K562 (cell line): ENCODE data around the gene TMPO. TPM values are rescaled to one million over a fixed set of nuclear protein-coding genes. Genes with fewer than 3 reads are reported as not detected.

Source experiments
- BRF2 ChIP-seq: IDR thresholded peaks from 3 replicates; pipeline ENCODE4 v1.6.1; 2011; ENCODE audit warnings: borderline replicate concordance, mild to moderate bottlenecking; ENCODE audit not compliant: insufficient read length, insufficient read depth
- FOXM1 ChIP-seq, 2 experiments: fragments of 450-650 bp in 1 of 2; sonication (generic) in 1 of 2; formaldehyde crosslinking in 1 of 2; IDR thresholded peaks; 2 replicates each; pipeline versions ENCODE4 v1.6.1 to v1.9.0; 2017 to 2022; ENCODE audit warnings: low read depth in 2 of 2, mild to moderate bottlenecking in 2 of 2, missing genetic modification reagents in 1 of 2, moderate library complexity in 1 of 2
- FOXO4 ChIP-seq: fragments of 450-650 bp; formaldehyde crosslinking; IDR thresholded peaks from 2 replicates; pipeline ENCODE4 v1.4.0; 2020; ENCODE audit warnings: mild to moderate bottlenecking, moderate library complexity
- GTF3C2 ChIP-seq: IDR thresholded peaks from 3 replicates; pipeline ENCODE4 v1.6.1; 2011; ENCODE audit warnings: borderline replicate concordance, mild to moderate bottlenecking, moderate library complexity; ENCODE audit not compliant: insufficient read length; ENCODE audit errors: extremely low read depth
- HOXB6 ChIP-seq: fragments of 250-450 bp; sonication (Bioruptor Pico); IDR thresholded peaks from 2 replicates; pipeline ENCODE4 v1.5.1; 2022; ENCODE audit warnings: mild to moderate bottlenecking, borderline replicate concordance
- KAT8 ChIP-seq: fragments of 450-650 bp; IDR thresholded peaks from 2 replicates; pipeline ENCODE4 v1.6.1; 2016; ENCODE audit warnings: low read depth, mild to moderate bottlenecking
- LARP7 ChIP-seq: fragments of 450-650 bp; IDR thresholded peaks from 2 replicates; pipeline ENCODE4 v1.6.1; 2016
- MAFF ChIP-seq: IDR thresholded peaks from 2 replicates; pipeline ENCODE4 v1.6.1; 2012; ENCODE audit warnings: low read length, improper control_type of control experiment
- PREB ChIP-seq: sonication (generic); formaldehyde crosslinking; IDR thresholded peaks from 2 replicates; pipeline ENCODE4 v1.8.1; 2023; ENCODE audit warnings: mild to moderate bottlenecking, missing genetic modification reagents
- THAP7 ChIP-seq: fragments of 250-450 bp; sonication (Bioruptor Pico); IDR thresholded peaks from 2 replicates; pipeline ENCODE4 v1.5.0; 2021
- ZBTB1 ChIP-seq: sonication (generic); formaldehyde crosslinking; IDR thresholded peaks from 2 replicates; pipeline ENCODE4 v1.8.1; 2023; ENCODE audit warnings: missing genetic modification reagents, low read depth, mild to moderate bottlenecking, borderline replicate concordance
- ZBTB7A ChIP-seq: IDR thresholded peaks from 2 replicates; pipeline ENCODE4 v1.6.1; 2011; ENCODE audit warnings: low read depth, mild to moderate bottlenecking, low read length, moderate library complexity, borderline replicate concordance; ENCODE audit not compliant: control insufficient read depth
- ZNF707 ChIP-seq: fragments of 250-450 bp; sonication (Bioruptor Pico); conservative IDR thresholded peaks from 2 replicates; pipeline ENCODE4 v1.8.0; 2022; ENCODE audit warnings: inconsistent platforms, mild to moderate bottlenecking, moderate library complexity
- polyA plus RNA-seq, 8 experiments: library from polyadenylated mRNA; depleted of rRNA in 4 of 8; stranded (reverse) in 5 of 8; unstranded in 3 of 8; fragments of >200 nt; fragmentation: Nextera tagmentation in 2 of 8; fragmentation: Illumina TruSeq in 1 of 8; extraction: Ambion mirVana in 2 of 8; extraction: Trizol in 1 of 8; gene quantifications; 2 replicates each; pipeline versions ENCODE4 v1.2.1 to v1.2.3, GENCODE V29; 2011 to 2014; ENCODE audit warnings: inconsistent platforms in 1 of 8, missing spikeins in 1 of 8
- total RNA-seq, 7 experiments: library from RNA; depleted of rRNA in 6 of 7; stranded (reverse); fragments of >200 nt in 6 of 7; fragmentation: Illumina TruSeq in 2 of 7; extraction: Trizol in 2 of 7; gene quantifications; 2 replicates each; pipeline versions ENCODE4 v1.2.1 to v1.2.3, GENCODE V29; 2011 to 2021; ENCODE audit warnings: low replicate concordance in 1 of 7

TMPO gene
- total and polyA plus RNA-seq, 9 of the 15 experiments (the other 6 are each of a cell fraction or from before 2014, with no cell fraction given) = 62.1 to 263 (median 182) TPM

GRCh38 chr12:98533723-98534251, 18.4 kb downstream of the TMPO start (continued):
- TF ChIP-seq GTF3C2 = no peak
- TF ChIP-seq ZNF707 (CRISPR knock-in tag) = no peak
- TF ChIP-seq HOXB6 (CRISPR knock-in tag) = no peak
- no peak for TF ChIP-seq PREB (CRISPR knock-in tag)
- TF ChIP-seq BRF2 = no peak
- TF ChIP-seq ZBTB7A = no peak
- TF ChIP-seq KAT8 = no peak
- TF ChIP-seq LARP7 = no peak
- TF ChIP-seq MAFF = no peak
- TF ChIP-seq THAP7 = no peak
- no peak for TF ChIP-seq FOXM1 (IDR thresholded peaks at IDR 0.05; ENCODE audit: low read depth)
- no peak for TF ChIP-seq FOXM1 (CRISPR knock-in tag; IDR thresholded peaks at IDR 0.05; ENCODE audit: low read depth)
- TF ChIP-seq ZBTB1 (CRISPR knock-in tag) = no peak
- TF ChIP-seq FOXO4 (CRISPR knock-in tag) = no peak
